ENCODE results near the gene RPS27.

DNA sequence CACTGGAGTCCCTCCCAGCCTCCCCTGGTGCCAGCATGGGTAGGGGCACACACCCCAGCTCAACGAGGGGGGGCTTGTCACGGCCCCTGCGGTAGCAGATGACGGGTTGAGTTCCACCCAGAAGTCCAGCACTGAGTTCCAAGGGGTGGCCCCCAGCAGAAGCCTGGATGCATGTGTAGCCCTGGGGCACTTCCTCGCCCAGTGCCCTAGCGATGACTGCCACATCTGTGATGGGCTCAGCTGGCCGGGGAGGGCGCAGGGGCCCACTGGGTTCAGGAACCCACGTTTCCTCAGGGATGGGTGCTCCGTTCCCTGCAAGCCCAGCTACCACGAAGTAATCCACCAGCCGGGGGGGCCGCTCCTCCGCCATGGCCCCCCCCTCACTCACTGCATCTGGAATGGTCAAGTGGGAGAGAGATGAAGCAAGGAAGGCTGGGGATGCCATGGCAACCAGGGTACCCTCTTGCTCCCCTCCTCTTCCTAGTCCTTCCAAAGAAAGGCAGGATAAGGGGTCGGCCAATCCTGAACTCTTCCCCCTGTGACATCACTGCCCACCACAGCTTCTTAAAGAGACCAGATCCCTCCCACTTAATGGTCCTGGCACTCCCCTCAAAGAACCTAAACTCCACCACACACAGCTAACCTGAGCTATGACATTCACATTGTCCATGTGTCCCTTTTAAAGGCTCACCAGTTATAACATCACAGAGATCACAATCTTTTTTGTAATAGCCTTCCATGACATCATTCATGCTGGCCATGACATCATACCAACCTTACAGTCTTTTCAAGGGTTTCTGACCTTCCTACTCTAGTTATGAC is 46.3 kb upstream of the RPS27 start:
- TF ChIP-seq POLR2A (IDR thresholded peaks at IDR 0.05), result no peak
- TF ChIP-seq, protein P1, sequence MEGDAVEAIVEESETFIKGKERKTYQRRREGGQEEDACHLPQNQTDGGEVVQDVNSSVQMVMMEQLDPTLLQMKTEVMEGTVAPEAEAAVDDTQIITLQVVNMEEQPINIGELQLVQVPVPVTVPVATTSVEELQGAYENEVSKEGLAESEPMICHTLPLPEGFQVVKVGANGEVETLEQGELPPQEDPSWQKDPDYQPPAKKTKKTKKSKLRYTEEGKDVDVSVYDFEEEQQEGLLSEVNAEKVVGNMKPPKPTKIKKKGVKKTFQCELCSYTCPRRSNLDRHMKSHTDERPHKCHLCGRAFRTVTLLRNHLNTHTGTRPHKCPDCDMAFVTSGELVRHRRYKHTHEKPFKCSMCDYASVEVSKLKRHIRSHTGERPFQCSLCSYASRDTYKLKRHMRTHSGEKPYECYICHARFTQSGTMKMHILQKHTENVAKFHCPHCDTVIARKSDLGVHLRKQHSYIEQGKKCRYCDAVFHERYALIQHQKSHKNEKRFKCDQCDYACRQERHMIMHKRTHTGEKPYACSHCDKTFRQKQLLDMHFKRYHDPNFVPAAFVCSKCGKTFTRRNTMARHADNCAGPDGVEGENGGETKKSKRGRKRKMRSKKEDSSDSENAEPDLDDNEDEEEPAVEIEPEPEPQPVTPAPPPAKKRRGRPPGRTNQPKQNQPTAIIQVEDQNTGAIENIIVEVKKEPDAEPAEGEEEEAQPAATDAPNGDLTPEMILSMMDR (IDR thresholded peaks at IDR 0.05), result no peak

Data from esophagus squamous epithelium (tissue), 4 donors.